GM18517 (cell line): Measurements from ENCODE around the gene PRR11.
"Not testable (repeated sequence)": the region's sequence is repeated elsewhere in the genome, so short reads cannot be mapped to it uniquely, and the experiment has no call there.

Experiments used
- ATAC-seq: cut with Tn5 transposase; IDR thresholded peaks from one replicate; pipeline ENCODE4 v1.9.1; 2021; ENCODE audit warnings: mild to moderate bottlenecking, moderate library complexity; ENCODE audit not compliant: unreplicated experiment

Gene PRR11

DNA sequence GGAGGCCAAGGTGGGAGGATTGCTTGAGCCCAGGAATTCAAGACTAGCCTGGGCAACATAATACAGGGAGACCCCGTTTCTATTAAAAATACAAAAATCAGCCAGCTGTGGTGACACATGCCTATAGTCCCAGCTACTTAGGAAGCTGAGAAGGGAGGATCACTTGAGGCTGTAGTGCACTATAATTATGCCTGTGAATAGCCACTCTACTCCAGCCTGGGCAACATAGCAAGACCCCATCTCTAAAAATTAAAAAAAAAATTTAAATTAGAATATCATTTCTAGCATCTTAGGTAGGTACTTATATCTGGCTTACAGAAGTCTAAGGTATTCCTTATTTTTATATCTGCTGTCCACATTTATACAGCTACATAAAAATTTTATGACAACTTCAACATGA is 46.8 kb downstream of the PRR11 start:
- ATAC-seq: no peak

GRCh38 chr17:59219370-59219769 is 63.8 kb downstream of the PRR11 start:
- no peak for ATAC-seq

- no peak for ATAC-seq
Measured at GRCh38 chr17:59219992-59220327, 64.4 kb downstream of the PRR11 start.

DNA sequence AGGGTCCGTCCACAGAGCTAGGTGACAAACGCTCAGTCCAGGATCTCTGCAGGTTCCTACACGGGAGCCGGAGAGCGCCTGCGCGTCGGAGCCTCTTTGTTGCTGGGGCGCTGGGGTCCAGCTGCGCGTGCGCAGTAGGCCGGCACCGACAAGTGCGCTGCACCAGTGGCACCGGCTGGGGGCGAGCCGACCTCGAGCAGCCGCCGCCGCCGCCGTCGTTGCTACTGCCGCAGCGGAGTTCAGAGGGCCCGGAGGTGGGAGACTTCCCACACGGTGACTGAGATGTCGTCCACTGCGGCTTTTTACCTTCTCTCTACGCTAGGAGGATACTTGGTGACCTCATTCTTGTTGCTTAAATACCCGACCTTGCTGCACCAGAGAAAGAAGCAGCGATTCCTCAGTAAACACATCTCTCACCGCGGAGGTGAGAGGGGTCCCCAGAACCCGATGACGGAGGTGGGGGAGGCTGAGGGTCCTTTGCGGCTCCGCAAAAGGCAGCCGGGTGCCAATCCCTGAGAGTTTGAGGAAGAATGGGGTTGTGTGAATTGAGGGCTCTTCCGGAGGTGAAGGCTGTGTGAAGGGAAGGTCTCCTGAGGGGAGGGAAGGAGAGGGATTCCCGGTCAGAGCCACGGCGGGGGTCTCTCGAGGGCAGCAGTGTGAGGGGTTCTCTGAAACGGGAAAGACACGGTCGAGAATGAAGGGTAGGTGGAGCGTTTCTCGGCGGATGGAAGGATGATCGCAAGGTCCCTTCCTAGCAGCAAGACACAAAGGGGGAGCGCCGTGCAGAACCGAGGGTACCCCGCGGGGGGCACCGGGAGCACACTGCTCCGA is 65.0 kb downstream of the PRR11 start, which contains the start of gene GDPD1:
Gene GDPD1 (plus strand): TSS at position 184 of the 831 bp plus-strand sequence. CDS start 99 bp downstream, at position 283.
- ATAC-seq: peak; percentile 85

DNA sequence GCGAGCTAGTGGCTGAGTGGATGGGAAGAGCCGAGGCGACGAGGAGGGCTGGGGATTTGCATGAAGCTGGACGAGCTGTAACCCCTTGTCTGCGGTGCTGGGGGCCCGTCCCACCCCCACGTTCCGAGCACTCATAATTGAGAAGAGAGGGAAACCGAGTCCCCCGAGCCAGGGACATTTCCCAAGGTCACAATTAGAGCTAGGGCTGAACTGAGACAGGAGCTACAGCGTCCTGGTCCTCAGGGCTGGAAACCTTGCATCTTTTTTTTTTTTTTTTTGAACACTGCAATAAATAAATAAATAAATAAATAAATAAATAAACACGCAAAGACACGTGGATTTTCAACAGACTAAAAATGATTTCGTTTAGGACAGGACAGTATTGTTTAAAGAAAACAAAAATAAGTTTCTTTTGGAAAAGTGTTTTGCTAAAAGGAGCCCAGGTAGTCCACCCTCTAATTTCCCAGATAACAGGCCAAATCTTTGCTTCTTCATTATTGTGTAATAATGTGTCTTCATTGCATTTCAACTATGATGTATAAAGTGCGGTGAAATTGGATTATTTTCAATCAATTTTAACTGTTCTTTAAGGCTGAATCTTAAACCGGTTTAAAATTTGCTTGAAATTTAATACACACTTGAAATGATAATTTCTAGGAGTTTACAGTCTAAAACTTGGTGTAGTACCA is 65.8 kb downstream of the PRR11 start:
- no peak for ATAC-seq

- ATAC-seq: no peak
Measured at GRCh38 chr17:59223813-59224212, 68.3 kb downstream of the PRR11 start.

DNA sequence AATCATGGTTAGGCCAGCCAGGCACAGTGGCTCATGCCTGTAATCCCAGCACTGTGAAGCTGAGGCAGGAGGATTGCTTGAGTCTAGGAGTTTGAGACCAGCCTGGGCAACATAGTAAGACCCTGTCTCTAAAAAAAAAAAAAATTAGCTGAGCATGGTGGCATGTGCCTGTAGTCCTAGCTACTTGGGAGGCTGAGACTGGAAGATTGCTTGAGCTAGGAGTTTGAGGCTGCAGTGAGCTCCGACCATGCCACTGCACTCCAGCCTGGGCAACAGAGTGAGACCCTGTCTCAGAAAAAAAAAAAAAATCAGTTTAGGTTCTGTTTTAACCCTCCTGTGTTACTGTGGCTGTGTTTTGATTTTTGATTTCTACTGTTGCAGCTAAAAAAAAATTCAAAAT is 73.0 kb downstream of the PRR11 start:
- ATAC-seq: not testable (repeated sequence)

DNA sequence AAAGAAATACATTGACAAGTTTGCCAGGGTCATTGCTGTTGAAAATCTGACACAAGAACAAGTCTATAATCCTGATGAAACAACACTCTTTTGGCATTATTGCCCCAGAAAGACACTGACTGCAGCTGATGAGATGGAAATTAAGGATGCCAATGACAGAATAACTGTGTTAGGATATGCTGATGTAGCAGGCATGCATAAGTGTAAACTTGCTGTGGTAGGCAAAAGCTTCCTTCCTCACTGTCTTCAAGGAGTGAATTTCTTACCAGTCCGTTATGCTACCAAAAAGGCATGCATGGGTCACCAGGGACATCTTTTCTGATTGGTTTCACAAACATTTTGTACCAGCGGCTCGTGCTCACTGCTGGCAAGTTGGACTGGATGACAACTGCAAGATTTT is 75.2 kb downstream of the PRR11 start:
- ATAC-seq: no peak

DNA sequence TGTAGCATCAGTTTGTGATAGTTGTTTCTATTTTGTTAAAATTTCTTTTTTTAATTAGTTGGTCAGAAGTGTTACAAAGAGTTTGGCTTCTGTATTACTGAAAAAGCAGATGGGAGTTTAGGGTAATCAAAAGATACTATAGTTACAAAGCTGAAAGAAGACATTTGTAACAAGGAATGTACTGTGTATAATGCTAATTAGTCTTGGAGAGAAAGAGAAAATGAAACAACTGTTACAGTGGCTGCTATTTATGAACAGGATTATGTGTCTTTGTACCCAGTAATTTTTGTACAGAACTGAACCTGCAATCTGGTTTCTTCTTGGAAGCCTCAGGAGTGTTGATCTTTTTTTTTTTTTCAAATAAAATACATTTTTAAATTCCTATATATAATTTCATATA is 79.1 kb downstream of the PRR11 start:
- ATAC-seq: no peak

DNA sequence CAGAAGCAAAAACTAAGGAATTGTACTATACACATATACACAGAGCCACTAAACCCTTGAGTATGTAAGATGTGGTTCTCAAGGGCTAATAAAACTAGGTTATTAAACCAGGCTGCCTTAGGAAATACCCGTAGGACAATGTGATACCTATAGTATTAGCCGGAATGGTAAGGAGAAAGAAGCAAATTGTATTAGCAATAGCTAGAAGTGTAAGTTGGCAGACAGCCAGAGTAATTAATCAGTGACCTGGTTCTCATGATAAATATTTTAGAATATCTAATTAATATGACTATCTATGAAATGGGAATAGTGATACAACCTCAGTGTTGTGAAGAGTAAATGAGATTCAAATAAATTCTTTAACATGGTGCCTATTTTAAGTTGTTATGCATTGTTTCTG is 83.4 kb downstream of the PRR11 start:
- ATAC-seq: no peak

GRCh38 chr17:59244081-59244480 is 88.5 kb downstream of the PRR11 start:
- ATAC-seq: no peak
